HTR-8/SVneo (cell line): ENCODE data around the gene DLEC1.
"Not testable (repeated sequence)": the region's sequence is repeated elsewhere in the genome, so short reads cannot be mapped to it uniquely, and the experiment has no call there.

Source experiments
- DNase-seq: peaks from one replicate; pipeline ENCODE4 v3.0.0; 2011; ENCODE audit warnings: low spot score, mixed read lengths; ENCODE audit not compliant: insufficient read length
- FAIRE-seq: peaks from 2 replicates; lab custom pipeline; 2011; peaks lifted over from hg19 to GRCh38; lab: Jason Lieb, UNC

The DLEC1 gene

GRCh38 chr3:38017445-38018295 is 21.3 kb upstream of the DLEC1 start:
- DNase-seq (no peak), FAIRE-seq (no peak)

- no peak for FAIRE-seq
- no peak for DNase-seq
Observed at GRCh38 chr3:38018296-38019266, 20.4 kb upstream of the DLEC1 start.

GRCh38 chr3:38019658-38020341 is 19.2 kb upstream of the DLEC1 start:
- no peak for DNase-seq
- no peak for FAIRE-seq

- DNase-seq (no peak), FAIRE-seq (no peak)
Observed at GRCh38 chr3:38020342-38020726, 18.7 kb upstream of the DLEC1 start.

- DNase-seq (no peak), FAIRE-seq (no peak)
Observed at GRCh38 chr3:38021196-38021595, 17.8 kb upstream of the DLEC1 start.

- DNase-seq (no peak), FAIRE-seq (no peak)
Observed at GRCh38 chr3:38022301-38022700, 16.7 kb upstream of the DLEC1 start.

- no peak for FAIRE-seq
Observed at GRCh38 chr3:38022896-38023709, 15.9 kb upstream of the DLEC1 start.

GRCh38 chr3:38026856-38027255 is 12.2 kb upstream of the DLEC1 start:
- FAIRE-seq (no peak), DNase-seq (no peak)

More at GRCh38 chr3:38022896-38023709, 15.9 kb upstream of the DLEC1 start:
- DNase-seq = no peak

- no peak for DNase-seq
- FAIRE-seq = no peak
Observed at GRCh38 chr3:38027466-38028465, 11.2 kb upstream of the DLEC1 start.

GRCh38 chr3:38028621-38029361 is 10.2 kb upstream of the DLEC1 start:
- DNase-seq (no peak), FAIRE-seq (no peak)

GRCh38 chr3:38029400-38030125 is 9.4 kb upstream of the DLEC1 start, which contains the start of gene PLCD1:
PLCD1 (minus strand) TSS chr3:38029642; CDS start chr3:38029539, 103 bp downstream.
- FAIRE-seq (no peak), DNase-seq (peak; percentile 22)

- no peak for DNase-seq
- no peak for FAIRE-seq
Observed at GRCh38 chr3:38030126-38031021, 8.6 kb upstream of the DLEC1 start.

GRCh38 chr3:38031022-38031994 is 7.7 kb upstream of the DLEC1 start:
- peak; percentile 67 for DNase-seq
- FAIRE-seq = no peak

- DNase-seq (no peak), FAIRE-seq (no peak)
Observed at GRCh38 chr3:38032328-38032865, 6.6 kb upstream of the DLEC1 start.

- not testable (repeated sequence) for DNase-seq, FAIRE-seq
Observed at GRCh38 chr3:38033586-38033985, 5.4 kb upstream of the DLEC1 start.
